ENCODE data around the gene PTCHD1. TPM values are rescaled to one million over a fixed set of nuclear protein-coding genes. Genes with fewer than 3 reads are reported as not detected.

PTCHD1 gene
- total and polyA plus RNA-seq, 9 of the 15 experiments (the other 6 are each of a cell fraction or from before 2014, with no cell fraction given), result not detected

GRCh38 chrX:23382572-23382971, 47.9 kb downstream of the PTCHD1 start:
- no peak for ATAC-seq
- Histone ChIP-seq H3K27me3 (ENCODE audit: control insufficient read depth in 2 of 2, insufficient read depth in 2 of 2, low read length in 2 of 2) (no peaks in the 10 kb centered on the region), H3K4me3 (no peak overlapping the region), H3K36me3 (ENCODE audit: control insufficient read depth, insufficient read depth, low read length) (no peaks in the 10 kb centered on the region), H3K4me1 (replicated peaks in 1 of 2; ENCODE audit: control insufficient read depth in 2 of 2, insufficient read depth in 2 of 2, low read length in 2 of 2) (no peaks in the 10 kb centered on the region), H3K79me2 (ENCODE audit: control insufficient read depth, insufficient read depth, low read length) (no peaks in the 10 kb centered on the region), H3K4me2 (ENCODE audit: insufficient read depth, low read length) (no peak overlapping the region), H3K9me3 (replicated peaks; ENCODE audit: control insufficient read depth, insufficient read depth, low read depth, low read length) (no peaks in the 10 kb centered on the region), H3K9me1 (ENCODE audit: control insufficient read depth, insufficient read depth, low read length) (no peaks in the 10 kb centered on the region), H3K9ac (ENCODE audit: insufficient read depth in 1 of 2, low read depth in 2 of 2, low read length in 2 of 2) (no peak overlapping the region), H3K27ac (ENCODE audit: extremely low read depth, low read depth, low read length) (no peak overlapping the region), H4K20me1 (replicated peaks; ENCODE audit: control insufficient read depth, insufficient read depth, low read length) (no peaks in the 10 kb centered on the region), H2AFZ (ENCODE audit: low read depth, low read length) (no peak overlapping the region)
- DNase-seq (ENCODE audit: extremely low read depth in 1 of 4, low spot score in 3 of 4), result no peak
- no TSS peak for BruUV-seq (replicated peaks)
- WGBS (ENCODE audit: insufficient coverage, low coverage, missing lambda C conversion rate), result 1% methylated on average over 5 of the region's 5 CpGs
- TF ChIP-seq ZNF79 (CRISPR knock-in tag; IDR thresholded peaks at IDR 0.05; ENCODE audit: low read depth) (no peak), MAFK (IDR thresholded peaks at IDR 0.05; ENCODE audit: low read length) (no peak), FUS (optimal IDR thresholded peaks at IDR 0.05; ENCODE audit: low read depth, low read length) (no peak), ZBTB43 (CRISPR knock-in tag; IDR thresholded peaks at IDR 0.05) (no peak), ZNF197 (CRISPR knock-in tag; IDR thresholded peaks at IDR 0.05; ENCODE audit: low read depth) (no peak), HNRNPUL1 (IDR thresholded peaks at IDR 0.05; ENCODE audit: low read length) (no peak), SOX6 (IDR thresholded peaks at IDR 0.05) (no peak), TRIM25 (IDR thresholded peaks at IDR 0.05; ENCODE audit: borderline replicate concordance) (no peak), MED1 (CRISPR knock-in tag; IDR thresholded peaks at IDR 0.05; ENCODE audit: borderline replicate concordance) (no peak), PHF8 (IDR thresholded peaks at IDR 0.05; ENCODE audit: borderline replicate concordance, low read length) (no peak), DNMT1 (IDR thresholded peaks at IDR 0.05) (no peak)
- in situ Hi-C loops (cut with MboI), result no loop called here
- CTCF ChIA-PET (ENCODE audit: low intra/inter-chr PET ratio), result no interaction called here
- POLR2A ChIA-PET, result no interaction called here
- FAIRE-seq, result no peak
- intact Hi-C loops (cut with micrococcal nuclease), result no loop called here

All from K562 (cell line).